B cell (primary cell): ENCODE data around the gene NDUFB10. TPM values are rescaled to one million over a fixed set of nuclear protein-coding genes. Genes with fewer than 3 reads are reported as not detected.

ENCODE experiments used
- ATAC-seq: fragments of 200-7000 bp; cut with Tn5 transposase; one replicate; pipeline ENCODE4 v1.10.0; 2021; ENCODE audit warnings: low read depth, mild to moderate bottlenecking, moderate number of reproducible peaks, moderate library complexity
- CTCF ChIA-PET: fragments of 350-600 bp; sonication (Branson Sonifier 250); formaldehyde crosslinking; loops from one replicate; lab custom pipeline; 2021; ENCODE audit warnings: antibody characterized with exemption, inconsistent platforms; lab: Charles Lee
- POLR2A ChIA-PET: fragments of 350-600 bp; sonication (Branson Sonifier 250); formaldehyde crosslinking; loops from one replicate; lab custom pipeline; 2021; ENCODE audit warnings: antibody characterized with exemption; lab: Charles Lee
- DNase-seq: peaks from one replicate; pipeline ENCODE4 v3.0.0; 2013
- H2AFZ ChIP-seq: 2 replicates; pipeline ENCODE4 v1.6.1; 2012; ENCODE audit warnings: mild to moderate bottlenecking, low read depth, low read length; ENCODE audit not compliant: insufficient read depth, poor library complexity, severe bottlenecking
- H3K27ac ChIP-seq, 2 donors: 1 replicate in 1 of 2; 2 replicates in 1 of 2; pipeline ENCODE4 v1.5.1; 2012 to 2013; ENCODE audit warnings: low read length in 2 of 2, mild to moderate bottlenecking in 2 of 2, moderate library complexity in 1 of 2
- H3K27me3 ChIP-seq, 4 experiments: fragments of 200-600 bp in 1 of 4; sonication (generic) in 1 of 4; replicated peaks in 1 of 4; 1 replicate in 2 of 4; 2 replicates in 2 of 4; pipeline versions ENCODE4 v1.6.1 to v1.7.0; 2013 to 2016; ENCODE audit warnings: low read length in 3 of 4, mild to moderate bottlenecking in 2 of 4, mixed read lengths in 1 of 4, moderate library complexity in 1 of 4; ENCODE audit not compliant: insufficient read depth in 4 of 4, control insufficient read depth in 3 of 4; ENCODE audit errors: control extremely low read depth in 1 of 4
- H3K36me3 ChIP-seq, 2 experiments: replicated peaks in 1 of 2; 1 replicate in 1 of 2; 2 replicates in 1 of 2; pipeline versions ENCODE4 v1.6.1 to v1.7.1; 2013; ENCODE audit warnings: low read length in 1 of 2; ENCODE audit not compliant: insufficient read depth in 2 of 2, control insufficient read depth in 1 of 2; ENCODE audit errors: control extremely low read depth in 1 of 2, extremely low read depth in 1 of 2
- H3K4me1 ChIP-seq, 2 donors: fragments of 200-600 bp in 1 of 2; sonication (generic) in 1 of 2; 1 replicate in 1 of 2; 2 replicates in 1 of 2; pipeline versions ENCODE4 v1.5.1 to v1.6.1; 2013 to 2017; ENCODE audit warnings: low read length in 2 of 2; ENCODE audit not compliant: control insufficient read depth in 2 of 2, insufficient read depth in 2 of 2
- H3K4me2 ChIP-seq: replicated peaks from 2 replicates; pipeline ENCODE3; 2012; ENCODE audit warnings: mild to moderate bottlenecking, low read depth, low read length; ENCODE audit not compliant: poor library complexity, severe bottlenecking
- H3K4me3 ChIP-seq, 5 experiments: fragments of 200-600 bp in 1 of 5; sonication (generic) in 1 of 5; 1 replicate in 3 of 5; 2 replicates in 2 of 5; pipeline versions ENCODE4 v1.5.1 to v1.7.0; 2011 to 2016; ENCODE audit warnings: low read length in 4 of 5, mild to moderate bottlenecking in 4 of 5, low read depth in 2 of 5, control low read depth in 1 of 5, moderate library complexity in 1 of 5; ENCODE audit not compliant: insufficient read depth in 1 of 5; ENCODE audit errors: control extremely low read depth in 1 of 5, extremely low read depth in 1 of 5
- H3K79me2 ChIP-seq: fragments of 200-600 bp; sonication (generic); one replicate; pipeline ENCODE4 v1.6.0; 2016; ENCODE audit warnings: low read length; ENCODE audit not compliant: control insufficient read depth, insufficient read depth
- H3K9ac ChIP-seq: fragments of 200-600 bp; sonication (generic); 2 replicates; pipeline ENCODE4 v1.6.1; 2017; ENCODE audit warnings: mild to moderate bottlenecking, low read length, moderate library complexity
- H3K9me3 ChIP-seq, 3 donors: one replicate each; pipeline versions ENCODE4 v1.6.1 to v1.7.1; 2013; ENCODE audit warnings: low read length in 2 of 3; ENCODE audit not compliant: control insufficient read depth in 2 of 3, insufficient read depth in 1 of 3; ENCODE audit errors: control extremely low read depth in 1 of 3
- H4K20me1 ChIP-seq: 2 replicates; pipeline ENCODE4 v1.6.0; 2012; ENCODE audit warnings: mild to moderate bottlenecking, low read length; ENCODE audit not compliant: insufficient read depth, control insufficient read depth, poor library complexity, severe bottlenecking
- H3K27ac Mint-ChIP-seq: one replicate; pipeline ENCODE4 v1.8.0; 2021; ENCODE audit warnings: mixed read lengths
- H3K27me3 Mint-ChIP-seq: one replicate; pipeline ENCODE4 v1.8.0; 2021; ENCODE audit warnings: mixed read lengths
- H3K4me1 Mint-ChIP-seq: one replicate; pipeline ENCODE4 v1.8.0; 2021; ENCODE audit warnings: mixed read lengths
- H3K4me3 Mint-ChIP-seq: one replicate; pipeline ENCODE4 v1.8.0; 2021; ENCODE audit warnings: mixed read lengths
- H3K9me3 Mint-ChIP-seq: one replicate; pipeline ENCODE4 v1.8.0; 2022; ENCODE audit warnings: mixed read lengths; ENCODE audit not compliant: insufficient read depth
- EZH2 ChIP-seq: IDR thresholded peaks from 2 replicates; pipeline ENCODE4 v1.6.1; 2012; ENCODE audit warnings: borderline replicate concordance, low read depth, mild to moderate bottlenecking, moderate library complexity, low read length; ENCODE audit not compliant: insufficient read depth, poor library complexity, severe bottlenecking
- WGBS: methylation state at CpG from one replicate; pipeline ENCODE4 v1.1.5; 2013; ENCODE audit warnings: missing lambda C conversion rate; ENCODE audit not compliant: insufficient coverage; 5-methylcytosine and 5-hydroxymethylcytosine counted together
- intact Hi-C: fragments of 100-400 bp; cut with micrococcal nuclease; formaldehyde crosslinking; loops from one replicate; pipeline ENCODE4 v1.10.0; 2022
- polyA plus RNA-seq: library from polyadenylated mRNA; depleted of rRNA; stranded (reverse); fragments of >200 nt; gene quantifications from 2 replicates; pipeline ENCODE4 v1.2.3, GENCODE V29; 2012
- total RNA-seq, 2 donors: library from RNA; stranded (reverse); fragments of 120-200 nt in 1 of 2; gene quantifications; 1 replicate in 1 of 2; 2 replicates in 1 of 2; pipeline versions ENCODE4 v1.2.3 to v1.2.4, GENCODE V29; 2013 to 2022
- TF ChIP-seq, protein P1 (sequence below): fragments of 200-600 bp; IDR thresholded peaks from one replicate; pipeline ENCODE4 v1.8.0; 2022; ENCODE audit warnings: antibody characterized with exemption, mild to moderate bottlenecking

Gene NDUFB10
- total and polyA plus RNA-seq, 2 donors (not counting 1 experiment from before 2014, with no cell fraction given) = 70.4 to 92.6 TPM

DNA sequence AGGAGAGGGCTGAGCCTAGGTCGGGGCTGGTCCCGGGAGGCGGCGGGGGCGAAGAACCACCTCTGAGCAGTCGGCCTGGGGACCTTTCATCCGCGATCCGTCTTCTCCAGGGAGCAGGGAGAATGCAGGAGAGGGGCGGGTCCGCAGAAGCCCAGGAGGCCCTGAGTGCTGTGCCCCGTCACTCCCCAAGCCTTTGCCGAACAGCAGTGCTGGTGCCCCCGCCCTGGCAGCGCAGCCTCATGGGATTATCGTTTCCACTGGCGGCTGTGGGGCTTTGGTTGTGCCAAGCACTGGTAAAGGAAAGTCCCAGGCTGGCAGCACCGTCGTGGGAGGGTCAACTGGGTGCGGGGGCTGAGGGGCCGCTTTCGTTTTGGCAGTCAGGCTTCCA, 13.1 kb downstream of the NDUFB10 start:
- Histone ChIP-seq H3K9ac (peak overlapping the region; percentile 84), H3K27me3 (peaks cover 0 to 14% (median 1%) of the 10 kb centered on the region in 4 experiments), H3K27ac (peak overlapping the region; percentile 49 to 85), H4K20me1 (peaks cover 48% of the 10 kb centered on the region), H3K4me1 (peaks cover 9 to 19% of the 10 kb centered on the region in 2 donors), H3K36me3 (peaks cover 0 to 31% of the 10 kb centered on the region in 2 experiments), H2AFZ (peak overlapping the region; percentile 93), H3K4me3 (peak overlapping the region; percentile 86 to 91 (median 87)), H3K9me3 (peaks cover 0 to 3% (median 0%) of the 10 kb centered on the region in 3 donors), H3K4me2 (peak overlapping the region; percentile 97), H3K79me2 (peaks cover 40% of the 10 kb centered on the region)
- Mint-ChIP-seq H3K4me3 (peak overlapping the region; percentile 96), H3K4me1 (peaks cover 21% of the 10 kb centered on the region), H3K27me3 (no peaks in the 10 kb centered on the region), H3K27ac (peak overlapping the region; percentile 15), H3K9me3 (no peaks in the 10 kb centered on the region)
- intact Hi-C loops = loop anchor here (1.0 to 5.0 kb wide), 3 partner anchors 8 to 265 kb away; partner anchors contain the start of genes MAPK8IP3 and RPS2
- DNase-seq = no peak
- ChIA-PET CTCF (no interaction called here), POLR2A (interaction anchor here (1.1 to 1.8 kb wide), 5 partner anchors 12 to 183 kb away, joined by 4 to 15 read pairs (median 5); partner anchors contain the start of genes FAHD1, GFER, HAGH and NDUFB10)
- TF ChIP-seq, protein P1, sequence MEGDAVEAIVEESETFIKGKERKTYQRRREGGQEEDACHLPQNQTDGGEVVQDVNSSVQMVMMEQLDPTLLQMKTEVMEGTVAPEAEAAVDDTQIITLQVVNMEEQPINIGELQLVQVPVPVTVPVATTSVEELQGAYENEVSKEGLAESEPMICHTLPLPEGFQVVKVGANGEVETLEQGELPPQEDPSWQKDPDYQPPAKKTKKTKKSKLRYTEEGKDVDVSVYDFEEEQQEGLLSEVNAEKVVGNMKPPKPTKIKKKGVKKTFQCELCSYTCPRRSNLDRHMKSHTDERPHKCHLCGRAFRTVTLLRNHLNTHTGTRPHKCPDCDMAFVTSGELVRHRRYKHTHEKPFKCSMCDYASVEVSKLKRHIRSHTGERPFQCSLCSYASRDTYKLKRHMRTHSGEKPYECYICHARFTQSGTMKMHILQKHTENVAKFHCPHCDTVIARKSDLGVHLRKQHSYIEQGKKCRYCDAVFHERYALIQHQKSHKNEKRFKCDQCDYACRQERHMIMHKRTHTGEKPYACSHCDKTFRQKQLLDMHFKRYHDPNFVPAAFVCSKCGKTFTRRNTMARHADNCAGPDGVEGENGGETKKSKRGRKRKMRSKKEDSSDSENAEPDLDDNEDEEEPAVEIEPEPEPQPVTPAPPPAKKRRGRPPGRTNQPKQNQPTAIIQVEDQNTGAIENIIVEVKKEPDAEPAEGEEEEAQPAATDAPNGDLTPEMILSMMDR = no peak
- no peak for TF ChIP-seq EZH2
- WGBS = 3% methylated on average over 22 of the region's 22 CpGs
- no peak for ATAC-seq

- H3K27ac ChIP-seq = no peak overlapping the region
- H3K4me1 ChIP-seq = peaks cover 9 to 19% of the 10 kb centered on the region in 2 donors
- H3K4me1 Mint-ChIP-seq = peaks cover 21% of the 10 kb centered on the region
- H3K4me3 Mint-ChIP-seq = peak overlapping the region; percentile 47
- no peak overlapping the region for H3K9ac ChIP-seq
- POLR2A ChIA-PET = interaction anchor here (1.1 kb wide), 1 partner anchor 9 kb away, joined by 4 read pairs; the partner anchor contains the start of gene RPS2
- H4K20me1 ChIP-seq = peaks cover 48% of the 10 kb centered on the region
- CTCF ChIA-PET = interaction anchor here (1.4 kb wide), 1 partner anchor 11 kb away, joined by 4 read pairs; the partner anchor contains the start of gene GFER
- intact Hi-C loops = loop anchor here (5.0 kb wide), 1 partner anchor 266 kb away; the partner anchor contains the start of gene MAPK8IP3
- TF ChIP-seq EZH2 = no peak
- TF ChIP-seq, protein P1 = no peak
- H3K36me3 ChIP-seq = peaks cover 0 to 41% of the 10 kb centered on the region in 2 experiments
- H3K9me3 Mint-ChIP-seq = no peaks in the 10 kb centered on the region
- no peak overlapping the region for H3K27ac Mint-ChIP-seq
- H2AFZ ChIP-seq = no peak overlapping the region
- WGBS = 97% methylated on average over 13 of the region's 16 CpGs
- H3K4me2 ChIP-seq = no peak overlapping the region
- DNase-seq = no peak
- peaks cover 0 to 25% (median 1%) of the 10 kb centered on the region in 4 experiments for H3K27me3 ChIP-seq
- no peak overlapping the region for H3K4me3 ChIP-seq
- ATAC-seq = no peak
- H3K9me3 ChIP-seq = peaks cover 0 to 3% (median 0%) of the 10 kb centered on the region in 3 donors
- H3K27me3 Mint-ChIP-seq = no peaks in the 10 kb centered on the region
- peaks cover 40% of the 10 kb centered on the region for H3K79me2 ChIP-seq
Measured at GRCh38 chr16:1973461-1974156, 14.3 kb downstream of the NDUFB10 start.
